ENCODE data around the gene CACNA2D3.

- no peak for TF ChIP-seq CTCF (IDR thresholded peaks at IDR 0.05)
- TF ChIP-seq EP300 (IDR thresholded peaks at IDR 0.05; ENCODE audit: low read depth), result no peak
- no peak for TF ChIP-seq POLR2A (IDR thresholded peaks at IDR 0.05)
Measured at GRCh38 chr3:54888162-54888561, 765.8 kb downstream of the CACNA2D3 start.

All from transverse colon (tissue), 3 donors.